K562 (cell line): ENCODE data around the gene SLITRK6. TPM values are rescaled to one million over a fixed set of nuclear protein-coding genes. Genes with fewer than 3 reads are reported as not detected.

Source experiments
- ATAC-seq: fragments of 200-7000 bp; cut with Tn5 transposase; 3 replicates; pipeline ENCODE4 v1.9.1; 2020; ENCODE audit warnings: moderate library complexity
- BruUV-seq: library from RNA; stranded (reverse); fragments of 400-500 nt; replicated peaks from 2 replicates; lab custom pipeline; 2021; lab: Mats Ljungman, UMichigan
- CTCF ChIA-PET: fragments of 300-600 bp; formaldehyde crosslinking; extraction: SDS; loops from one replicate; lab custom pipeline; 2021; ENCODE audit warnings: low intra/inter-chr PET ratio; lab: Yijun Ruan, JAX
- POLR2A ChIA-PET: fragments of 300-600, 350-650 bp; sonication (Branson Sonifier 250); formaldehyde crosslinking; extraction: SDS; loops from one replicate; lab custom pipeline; 2021; ENCODE audit warnings: antibody characterized with exemption, inconsistent platforms; lab: Yijun Ruan, JAX
- DNase-seq, 4 experiments: peaks; one replicate each; pipeline versions ENCODE4 v3.0.0 to v3.0.0-alpha.2; 2011 to 2018; ENCODE audit warnings: low spot score in 3 of 4, mixed read lengths in 3 of 4; ENCODE audit errors: extremely low read depth in 1 of 4
- FAIRE-seq: peaks from 2 replicates; lab custom pipeline; 2011; peaks lifted over from hg19 to GRCh38; lab: Jason Lieb, UNC
- H2AFZ ChIP-seq: 2 replicates; pipeline ENCODE4 v1.6.0; 2011; ENCODE audit warnings: low read depth, low read length, control low read depth, inconsistent platforms
- H3K27ac ChIP-seq: fragments of 200-600 bp; 3 replicates; pipeline ENCODE4 v1.8.0; 2011; ENCODE audit warnings: low read depth, mild to moderate bottlenecking, control low read depth, inconsistent platforms, low read length, moderate library complexity, mixed read lengths; ENCODE audit errors: extremely low read depth
- H3K27me3 ChIP-seq, 2 experiments: fragments of 300-600 bp in 1 of 2; 2 replicates in 1 of 2; 3 replicates in 1 of 2; pipeline versions ENCODE4 v1.6.0 to v1.8.0; 2011; ENCODE audit warnings: inconsistent platforms in 2 of 2, low read length in 2 of 2, mild to moderate bottlenecking in 1 of 2, mixed read lengths in 1 of 2, moderate library complexity in 1 of 2; ENCODE audit not compliant: control insufficient read depth in 2 of 2, insufficient read depth in 2 of 2
- H3K36me3 ChIP-seq: fragments of 300-600 bp; 3 replicates; pipeline ENCODE4 v1.8.0; 2011; ENCODE audit warnings: mild to moderate bottlenecking, low read length, inconsistent platforms; ENCODE audit not compliant: control insufficient read depth, insufficient read depth
- H3K4me1 ChIP-seq, 2 experiments: fragments of 200-600 bp in 1 of 2; replicated peaks in 1 of 2; 2 replicates in 1 of 2; 3 replicates in 1 of 2; pipeline versions ENCODE4 v1.5.1 to v1.8.0; 2011; ENCODE audit warnings: inconsistent platforms in 2 of 2, low read length in 2 of 2, mild to moderate bottlenecking in 1 of 2, mixed read lengths in 1 of 2, moderate library complexity in 1 of 2; ENCODE audit not compliant: control insufficient read depth in 2 of 2, insufficient read depth in 2 of 2
- H3K4me2 ChIP-seq: 2 replicates; pipeline ENCODE4 v1.6.1; 2011; ENCODE audit warnings: low read length, control low read depth, inconsistent platforms, mixed read lengths; ENCODE audit not compliant: insufficient read depth
- H3K4me3 ChIP-seq: fragments of 200-600 bp; sonication (generic), shearing (Covaris generic); 2 replicates; pipeline ENCODE4 v1.5.1; 2016; ENCODE audit warnings: control low read depth, inconsistent platforms
- H3K79me2 ChIP-seq: fragments of 200-600 bp; 3 replicates; pipeline ENCODE4 v1.8.0; 2011; ENCODE audit warnings: low read length, inconsistent platforms; ENCODE audit not compliant: control insufficient read depth, insufficient read depth
- H3K9ac ChIP-seq, 2 experiments: 2 replicates each; pipeline versions ENCODE4 v1.6.0 to v1.6.1; 2011; ENCODE audit warnings: low read depth in 2 of 2, low read length in 2 of 2, control low read depth in 1 of 2, inconsistent platforms in 1 of 2, mild to moderate bottlenecking in 1 of 2, mixed read lengths in 1 of 2; ENCODE audit not compliant: insufficient read depth in 1 of 2
- H3K9me1 ChIP-seq: one replicate; pipeline ENCODE4 v1.6.0; 2011; ENCODE audit warnings: inconsistent platforms, mild to moderate bottlenecking, low read length, moderate library complexity; ENCODE audit not compliant: control insufficient read depth, insufficient read depth
- H3K9me3 ChIP-seq: replicated peaks from 2 replicates; pipeline ENCODE4 v1.5.1; 2011; ENCODE audit warnings: low read depth, low read length, inconsistent platforms; ENCODE audit not compliant: control insufficient read depth, insufficient read depth
- H4K20me1 ChIP-seq: replicated peaks from 2 replicates; pipeline ENCODE4 v1.6.1; 2011; ENCODE audit warnings: low read length, inconsistent platforms, mixed read lengths; ENCODE audit not compliant: control insufficient read depth, insufficient read depth
- CBFB ChIP-seq: sonication (generic); formaldehyde crosslinking; IDR thresholded peaks from 2 replicates; pipeline ENCODE4 v1.4.0; 2020; ENCODE audit warnings: mild to moderate bottlenecking, missing genetic modification reagents
- FOS ChIP-seq: IDR thresholded peaks from 3 replicates; pipeline ENCODE4 v1.6.1; 2011; ENCODE audit not compliant: insufficient read length; ENCODE audit errors: extremely low read depth
- GATA2 ChIP-seq: sonication (generic); formaldehyde crosslinking; IDR thresholded peaks from 2 replicates; pipeline ENCODE4 v1.4.0; 2020; ENCODE audit warnings: mild to moderate bottlenecking, missing genetic modification reagents
- HDAC2 ChIP-seq: fragments of 450-650 bp; IDR thresholded peaks from 2 replicates; pipeline ENCODE4 v1.6.1; 2016; ENCODE audit warnings: mild to moderate bottlenecking
- KDM1A ChIP-seq, 2 experiments: fragments of 450-650 bp; IDR thresholded peaks; 2 replicates each; pipeline ENCODE4 v1.6.1; 2016; ENCODE audit warnings: mild to moderate bottlenecking in 2 of 2
- LCOR ChIP-seq: sonication (generic); formaldehyde crosslinking; IDR thresholded peaks from 2 replicates; pipeline ENCODE4 v1.8.0; 2022; ENCODE audit warnings: mild to moderate bottlenecking, missing genetic modification reagents
- PYGO2 ChIP-seq: fragments of 450-650 bp; IDR thresholded peaks from 2 replicates; pipeline ENCODE4 v1.6.1; 2016; ENCODE audit warnings: mild to moderate bottlenecking, missing genetic modification characterization, moderate library complexity, missing compliant biosample characterization
- RAD21 ChIP-seq, 2 experiments: fragments of 250-450 bp in 1 of 2; fragments of 450-650 bp in 1 of 2; sonication (Bioruptor Pico) in 1 of 2; formaldehyde crosslinking in 1 of 2; IDR thresholded peaks in 1 of 2; conservative IDR thresholded peaks in 1 of 2; 2 replicates each; pipeline versions ENCODE4 v1.4.0 to v1.8.0; 2020 to 2022; ENCODE audit warnings: mild to moderate bottlenecking in 2 of 2, moderate library complexity in 1 of 2
- RBM34 ChIP-seq: fragments of 200-400 bp; formaldehyde crosslinking; IDR thresholded peaks from 2 replicates; pipeline ENCODE4 v1.6.1; 2018; ENCODE audit warnings: low read length, borderline replicate concordance; ENCODE audit not compliant: insufficient read depth
- SMAD4 ChIP-seq: fragments of 250-450 bp; sonication (Bioruptor Pico); conservative IDR thresholded peaks from 2 replicates; pipeline ENCODE4 v1.8.0; 2021; ENCODE audit warnings: inconsistent platforms, mild to moderate bottlenecking, moderate library complexity
- ZNF124 ChIP-seq: sonication (generic); formaldehyde crosslinking; IDR thresholded peaks from 2 replicates; pipeline ENCODE4 v1.8.1; 2022; ENCODE audit warnings: missing genetic modification reagents
- ZNF232 ChIP-seq: sonication (generic); formaldehyde crosslinking; IDR thresholded peaks from 2 replicates; pipeline ENCODE4 v1.8.0; 2022; ENCODE audit warnings: mild to moderate bottlenecking, missing genetic modification reagents
- ZNF444 ChIP-seq: fragments of 250-450 bp; sonication (Bioruptor Pico); IDR thresholded peaks from 2 replicates; pipeline ENCODE4 v1.4.0; 2020; ENCODE audit warnings: mild to moderate bottlenecking, moderate library complexity
- WGBS: fragments of 100-300 bp; shearing (Covaris generic); methylation state at CpG from one replicate; pipeline ENCODE4 v1.1.6; 2016; ENCODE audit warnings: low coverage, mixed read lengths; ENCODE audit not compliant: insufficient coverage; ENCODE audit errors: missing lambda C conversion rate; 5-methylcytosine and 5-hydroxymethylcytosine counted together
- in situ Hi-C: fragments of 300-500 bp; cut with MboI; formaldehyde crosslinking; loops from 4 replicates; pipeline ENCODE4 v1.15.0; 2018; ENCODE audit warnings: inconsistent platforms, mixed read lengths
- intact Hi-C: fragments of 100-400 bp; cut with micrococcal nuclease; formaldehyde crosslinking; loops from 2 replicates; pipeline ENCODE4 v1.14.2; 2022
- polyA plus RNA-seq, 8 experiments: library from polyadenylated mRNA; depleted of rRNA in 4 of 8; stranded (reverse) in 5 of 8; unstranded in 3 of 8; fragments of >200 nt; fragmentation: Nextera tagmentation in 2 of 8; fragmentation: Illumina TruSeq in 1 of 8; extraction: Ambion mirVana in 2 of 8; extraction: Trizol in 1 of 8; gene quantifications; 2 replicates each; pipeline versions ENCODE4 v1.2.1 to v1.2.3, GENCODE V29; 2011 to 2014; ENCODE audit warnings: inconsistent platforms in 1 of 8, missing spikeins in 1 of 8
- total RNA-seq, 7 experiments: library from RNA; depleted of rRNA in 6 of 7; stranded (reverse); fragments of >200 nt in 6 of 7; fragmentation: Illumina TruSeq in 2 of 7; extraction: Trizol in 2 of 7; gene quantifications; 2 replicates each; pipeline versions ENCODE4 v1.2.1 to v1.2.3, GENCODE V29; 2011 to 2021; ENCODE audit warnings: low replicate concordance in 1 of 7
- TF ChIP-seq, protein P1 (sequence below), 3 experiments: IDR thresholded peaks in 2 of 3; conservative IDR thresholded peaks in 1 of 3; 2 replicates each; pipeline ENCODE4 v1.5.1; 2011 to 2012; ENCODE audit warnings: low read length in 3 of 3, mild to moderate bottlenecking in 3 of 3, control low read depth in 2 of 3, improper control_type of control experiment in 1 of 3, inconsistent platforms in 1 of 3, low read depth in 1 of 3, mixed read lengths in 1 of 3, moderate library complexity in 1 of 3; ENCODE audit not compliant: insufficient read depth in 2 of 3

The SLITRK6 gene
- total and polyA plus RNA-seq, 9 of the 15 experiments (the other 6 are each of a cell fraction or from before 2014, with no cell fraction given), result 0.01 to 0.04 TPM; not detected in 7

DNA sequence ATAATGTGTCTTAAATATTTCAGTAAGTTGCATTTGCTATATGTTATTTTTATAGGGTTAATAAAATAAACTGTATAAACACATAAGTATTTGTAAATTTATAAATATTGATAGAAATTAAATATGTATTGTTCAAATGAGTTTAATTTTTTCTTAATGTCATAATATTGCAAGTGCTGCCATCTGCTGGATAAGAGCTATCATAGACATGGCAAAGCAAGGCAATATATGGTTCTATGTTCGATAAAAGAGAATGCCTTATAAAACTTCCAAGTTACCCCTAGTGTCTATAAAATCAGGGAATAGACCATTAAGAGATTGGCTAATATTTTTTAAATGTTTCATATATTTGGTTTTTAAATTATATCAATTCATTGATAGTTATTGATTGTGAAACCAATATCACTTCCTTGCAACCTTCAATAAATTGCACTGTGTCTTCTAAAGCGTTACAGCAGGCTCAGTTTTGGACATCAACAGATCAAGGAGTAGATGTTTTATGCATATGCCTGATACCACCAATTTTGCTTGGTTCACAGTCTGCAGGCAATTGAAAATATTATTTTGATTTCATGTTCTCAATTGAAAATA lies 29.0 kb upstream of the SLITRK6 start:
- Histone ChIP-seq H3K27me3 (no peaks in the 10 kb centered on the region), H3K79me2 (no peaks in the 10 kb centered on the region), H3K27ac (no peak overlapping the region), H3K9ac (no peak overlapping the region), H3K4me2 (no peak overlapping the region), H3K36me3 (no peaks in the 10 kb centered on the region), H3K9me3 (no peaks in the 10 kb centered on the region), H3K4me1 (no peaks in the 10 kb centered on the region), H3K4me3 (no peak overlapping the region), H4K20me1 (no peaks in the 10 kb centered on the region), H2AFZ (no peak overlapping the region), H3K9me1 (no peaks in the 10 kb centered on the region)
- in situ Hi-C loops, result no loop called here
- peak in 3 of 4 experiments; percentile 2 to 6 (median 4) for DNase-seq
- no TSS peak for BruUV-seq
- TF ChIP-seq ZNF232, result no peak
- TF ChIP-seq ZNF124, result no peak
- TF ChIP-seq GATA2 (CRISPR knock-in tag), result no peak
- TF ChIP-seq, protein P1, sequence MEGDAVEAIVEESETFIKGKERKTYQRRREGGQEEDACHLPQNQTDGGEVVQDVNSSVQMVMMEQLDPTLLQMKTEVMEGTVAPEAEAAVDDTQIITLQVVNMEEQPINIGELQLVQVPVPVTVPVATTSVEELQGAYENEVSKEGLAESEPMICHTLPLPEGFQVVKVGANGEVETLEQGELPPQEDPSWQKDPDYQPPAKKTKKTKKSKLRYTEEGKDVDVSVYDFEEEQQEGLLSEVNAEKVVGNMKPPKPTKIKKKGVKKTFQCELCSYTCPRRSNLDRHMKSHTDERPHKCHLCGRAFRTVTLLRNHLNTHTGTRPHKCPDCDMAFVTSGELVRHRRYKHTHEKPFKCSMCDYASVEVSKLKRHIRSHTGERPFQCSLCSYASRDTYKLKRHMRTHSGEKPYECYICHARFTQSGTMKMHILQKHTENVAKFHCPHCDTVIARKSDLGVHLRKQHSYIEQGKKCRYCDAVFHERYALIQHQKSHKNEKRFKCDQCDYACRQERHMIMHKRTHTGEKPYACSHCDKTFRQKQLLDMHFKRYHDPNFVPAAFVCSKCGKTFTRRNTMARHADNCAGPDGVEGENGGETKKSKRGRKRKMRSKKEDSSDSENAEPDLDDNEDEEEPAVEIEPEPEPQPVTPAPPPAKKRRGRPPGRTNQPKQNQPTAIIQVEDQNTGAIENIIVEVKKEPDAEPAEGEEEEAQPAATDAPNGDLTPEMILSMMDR (IDR thresholded peaks at IDR 0.05 in 2 of 3, conservative IDR thresholded peaks at IDR 0.05 in 1 of 3; ENCODE audit: insufficient read depth in 2 of 3, low read depth in 1 of 3, low read length in 3 of 3), result peak in 1 of 3 experiments; percentile 34; a peak in 2 of 6 replicates
- TF ChIP-seq RAD21 (CRISPR knock-in tag; conservative IDR thresholded peaks at IDR 0.05 in 1 of 2, IDR thresholded peaks at IDR 0.05 in 1 of 2), result peak in 1 of 2 experiments; percentile 38; a peak in 2 of 4 replicates
- TF ChIP-seq RBM34, result no peak
- TF ChIP-seq KDM1A (IDR thresholded peaks at IDR 0.05), result no peak
- TF ChIP-seq PYGO2 (tag), result no peak
- no peak for TF ChIP-seq CBFB (CRISPR knock-in tag)
- TF ChIP-seq FOS, result no peak
- no peak for TF ChIP-seq SMAD4 (CRISPR knock-in tag)
- no peak for TF ChIP-seq LCOR (CRISPR knock-in tag)
- no peak for TF ChIP-seq HDAC2
- no peak for TF ChIP-seq ZNF444 (CRISPR knock-in tag)
- CTCF ChIA-PET, result no interaction called here
- intact Hi-C loops, result no loop called here
- ATAC-seq, result no peak
- POLR2A ChIA-PET, result no interaction called here
- no peak for FAIRE-seq
- WGBS, result 9% methylated on average over 2 of the region's 2 CpGs
